Muscle layer of colon (tissue), 2 donors: ENCODE results near the gene ZFR2.
"Not testable (repeated sequence)": the region's sequence is repeated elsewhere in the genome, so short reads cannot be mapped to it uniquely, and the experiment has no call there.

ENCODE experiments used
- H3K27ac ChIP-seq: one replicate; pipeline ENCODE4 v1.7.0; 2013; ENCODE audit warnings: low read depth, mild to moderate bottlenecking, low read length, moderate library complexity
- H3K27me3 ChIP-seq, 2 donors: one replicate each; pipeline ENCODE4 v1.7.0; 2013; ENCODE audit warnings: low read length in 2 of 2, mild to moderate bottlenecking in 2 of 2; ENCODE audit not compliant: insufficient read depth in 2 of 2, control insufficient read depth in 1 of 2
- H3K36me3 ChIP-seq: one replicate; pipeline ENCODE4 v1.7.0; 2013; ENCODE audit warnings: mild to moderate bottlenecking, low read length; ENCODE audit not compliant: insufficient read depth
- H3K4me1 ChIP-seq: one replicate; pipeline ENCODE4 v1.7.0; 2013; ENCODE audit warnings: mild to moderate bottlenecking, low read length; ENCODE audit not compliant: insufficient read depth
- H3K4me3 ChIP-seq, 2 donors: one replicate each; pipeline ENCODE4 v1.7.0; 2013; ENCODE audit warnings: low read length in 2 of 2, low read depth in 1 of 2, mild to moderate bottlenecking in 1 of 2, moderate library complexity in 1 of 2
- H3K9ac ChIP-seq: one replicate; pipeline ENCODE4 v1.7.0; 2013; ENCODE audit warnings: low read length
- H3K9me3 ChIP-seq: one replicate; pipeline ENCODE4 v1.7.0; 2013; ENCODE audit warnings: mild to moderate bottlenecking, low read length
- donor health status: abdominal sarcoma.
- donor health status: Adenocarcinoma of cecum.

Gene ZFR2

DNA sequence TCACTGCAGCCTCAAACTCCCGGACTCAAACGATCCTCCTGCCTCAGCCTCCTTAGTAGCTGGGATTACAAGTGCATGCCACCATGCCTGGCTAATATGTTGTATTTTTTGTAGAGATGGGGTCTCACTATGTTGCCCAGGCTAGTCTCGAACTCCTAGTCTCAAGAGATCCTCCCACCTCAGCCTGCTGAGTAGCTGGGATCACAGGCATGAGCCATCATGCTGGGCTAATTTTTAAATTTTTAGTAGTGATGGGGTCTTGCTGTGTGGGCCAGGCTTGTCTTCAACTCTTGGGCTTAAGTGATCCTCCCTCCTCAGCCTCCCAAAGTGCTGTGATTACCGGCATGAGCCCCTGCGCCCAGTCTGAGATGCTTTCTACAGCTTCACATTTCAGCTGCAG, 26.9 kb upstream of the ZFR2 start:
- Histone ChIP-seq H3K27ac (no peak overlapping the region), H3K9ac (no peak overlapping the region), H3K4me3 (no peak overlapping the region), H3K9me3 (no peaks in the 10 kb centered on the region), H3K27me3 (no peaks in the 10 kb centered on the region), H3K36me3 (no peaks in the 10 kb centered on the region), H3K4me1 (no peaks in the 10 kb centered on the region)

DNA sequence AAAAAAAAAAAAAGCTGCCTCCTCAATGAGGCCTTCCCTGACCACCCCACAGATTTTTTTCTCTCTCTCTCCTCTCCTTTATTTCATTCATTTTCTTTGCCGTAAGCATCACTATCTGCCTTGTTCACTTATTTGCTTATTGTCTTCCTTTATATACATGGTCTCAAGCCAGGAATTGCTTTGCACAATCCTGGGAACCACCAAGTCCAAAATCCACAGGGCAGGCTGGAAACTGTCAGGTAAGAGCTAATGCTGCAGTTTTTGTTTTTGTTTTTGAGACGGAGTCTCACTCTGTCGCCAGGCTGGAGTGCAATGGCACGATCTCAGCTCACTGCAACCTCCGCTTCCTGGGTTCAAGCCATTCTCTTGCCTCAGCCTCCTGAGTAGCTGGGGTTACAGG, 26.1 kb upstream of the ZFR2 start:
- H3K4me1 ChIP-seq, H3K9me3 ChIP-seq, H3K4me3 ChIP-seq, H3K27ac ChIP-seq, H3K9ac ChIP-seq, H3K36me3 ChIP-seq, H3K27me3 ChIP-seq: not testable (repeated sequence)

DNA sequence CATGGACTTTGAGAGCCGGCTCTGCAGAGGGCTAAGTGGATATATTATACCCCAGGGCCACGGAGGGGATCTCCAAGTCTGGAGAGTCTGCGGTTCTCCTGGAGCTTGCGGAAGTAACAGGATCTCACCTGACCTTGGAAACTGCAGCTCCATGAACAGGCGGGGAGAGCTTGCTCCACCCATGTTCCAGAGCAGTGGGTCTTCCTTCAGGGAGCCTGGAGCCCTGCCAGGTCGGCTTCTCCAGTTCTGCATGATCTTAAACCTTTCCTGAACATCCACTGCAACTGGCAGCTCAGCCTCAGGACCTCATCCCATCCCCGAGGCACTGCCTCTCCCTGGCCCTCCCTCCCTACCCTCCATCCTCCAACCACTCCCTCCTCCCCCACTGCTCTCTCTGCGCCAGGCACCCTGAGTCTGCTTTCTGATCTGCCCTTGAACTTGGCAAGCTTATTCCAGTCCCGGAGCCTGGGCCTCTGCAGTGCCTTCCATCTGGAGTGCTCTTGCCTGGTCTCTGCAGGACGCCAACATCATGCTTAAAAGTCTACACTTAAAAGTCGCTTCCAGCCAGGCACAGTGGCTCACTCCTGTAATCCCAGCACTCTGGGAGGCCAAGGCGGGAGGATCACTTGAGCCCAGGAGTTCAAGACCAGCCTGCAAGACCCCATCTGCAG, 24.8 kb upstream of the ZFR2 start:
- Histone ChIP-seq H3K27me3 (no peaks in the 10 kb centered on the region), H3K4me1 (no peaks in the 10 kb centered on the region), H3K27ac (no peak overlapping the region), H3K9ac (no peak overlapping the region), H3K9me3 (no peaks in the 10 kb centered on the region), H3K4me3 (no peak overlapping the region), H3K36me3 (no peaks in the 10 kb centered on the region)

DNA sequence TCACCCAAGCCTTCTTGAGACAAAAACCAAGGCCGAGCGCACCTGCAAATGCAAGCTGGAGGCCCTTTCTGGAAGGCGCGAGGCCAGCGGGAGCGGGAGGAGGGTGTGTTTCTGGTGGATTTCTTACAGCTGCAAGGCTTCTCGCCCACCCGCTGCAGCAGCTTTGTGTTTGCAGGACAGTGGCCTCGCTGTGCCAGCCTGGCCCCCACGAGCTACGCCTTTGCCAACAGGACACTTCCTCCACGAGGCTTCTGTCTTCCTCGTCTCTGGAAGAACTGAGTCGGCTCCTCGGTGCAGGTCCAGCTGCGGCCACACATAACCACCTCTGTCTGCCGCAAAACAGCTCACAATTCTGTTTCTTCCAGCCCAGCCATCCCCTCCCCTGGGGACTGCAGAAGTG, 21.8 kb upstream of the ZFR2 start:
- no peaks in the 10 kb centered on the region for H3K9me3 ChIP-seq
- H3K9ac ChIP-seq, result no peak overlapping the region
- no peaks in the 10 kb centered on the region for H3K36me3 ChIP-seq
- H3K4me1 ChIP-seq, result no peaks in the 10 kb centered on the region
- H3K27me3 ChIP-seq, result no peaks in the 10 kb centered on the region
- no peak overlapping the region for H3K27ac ChIP-seq
- H3K4me3 ChIP-seq, result no peak overlapping the region

DNA sequence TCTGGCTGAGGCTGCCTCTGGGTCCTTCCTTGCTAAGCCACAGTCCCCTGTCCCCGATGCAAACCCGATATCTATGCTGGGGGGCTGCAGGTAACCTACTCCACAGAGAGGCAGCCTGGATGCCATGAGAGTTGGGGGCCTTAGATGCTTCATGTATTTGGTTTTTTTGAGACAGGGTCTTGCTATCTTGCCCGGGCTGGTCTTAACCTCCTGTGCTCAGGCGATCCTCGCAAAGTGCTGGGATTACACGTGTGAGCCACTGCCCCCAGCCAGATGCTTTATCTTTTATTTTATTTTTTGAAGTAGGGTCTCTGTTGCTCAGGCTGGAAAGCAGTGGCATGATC, 13.2 kb upstream of the ZFR2 start:
- Histone ChIP-seq H3K27me3 (peaks cover 0 to 38% of the 10 kb centered on the region in 2 donors), H3K4me1 (no peaks in the 10 kb centered on the region), H3K9me3 (no peaks in the 10 kb centered on the region), H3K4me3 (no peak overlapping the region), H3K36me3 (no peaks in the 10 kb centered on the region), H3K9ac (no peak overlapping the region), H3K27ac (no peak overlapping the region)

DNA sequence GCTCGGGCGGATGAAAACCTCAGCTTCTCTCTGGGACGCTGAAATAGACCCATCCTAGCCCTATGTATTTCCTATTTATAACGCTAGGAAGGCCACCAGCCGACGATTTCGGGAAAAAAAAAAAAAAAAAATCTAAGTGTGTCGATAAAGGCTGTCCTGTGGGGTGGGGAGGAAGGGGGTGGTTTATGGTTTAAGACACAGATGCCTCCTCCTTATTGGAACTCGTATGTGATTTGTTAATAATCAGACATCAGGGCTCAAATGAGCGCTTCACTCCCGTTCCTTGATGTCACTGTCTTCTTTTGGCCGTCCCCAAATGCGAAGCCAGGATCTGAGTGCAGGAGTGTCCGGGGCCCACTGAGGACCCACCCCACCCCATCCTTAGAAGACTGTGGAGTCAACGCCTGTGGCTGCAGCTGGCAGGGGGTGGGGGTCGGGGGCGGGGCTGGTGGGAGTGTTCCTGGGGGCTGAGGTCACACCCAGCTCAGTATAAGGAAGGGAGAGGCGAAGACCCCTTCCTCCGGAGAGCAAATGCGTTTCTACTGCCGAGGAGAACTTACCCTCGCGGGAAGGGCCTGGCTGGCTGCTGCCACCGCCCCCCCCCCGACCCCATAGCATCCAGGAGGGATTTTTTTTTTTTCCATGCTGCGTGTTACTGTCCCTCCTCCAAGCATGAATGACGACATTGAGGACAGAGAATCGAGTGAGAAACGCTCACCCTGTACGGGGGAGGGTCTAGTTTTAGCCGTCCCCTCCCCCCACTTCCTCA, 12.6 kb upstream of the ZFR2 start:
- no peak overlapping the region for H3K9ac ChIP-seq
- H3K27ac ChIP-seq, result no peak overlapping the region
- peaks cover 0 to 38% of the 10 kb centered on the region in 2 donors for H3K27me3 ChIP-seq
- no peak overlapping the region for H3K4me3 ChIP-seq
- H3K4me1 ChIP-seq, result no peaks in the 10 kb centered on the region
- H3K36me3 ChIP-seq, result no peaks in the 10 kb centered on the region
- no peaks in the 10 kb centered on the region for H3K9me3 ChIP-seq

DNA sequence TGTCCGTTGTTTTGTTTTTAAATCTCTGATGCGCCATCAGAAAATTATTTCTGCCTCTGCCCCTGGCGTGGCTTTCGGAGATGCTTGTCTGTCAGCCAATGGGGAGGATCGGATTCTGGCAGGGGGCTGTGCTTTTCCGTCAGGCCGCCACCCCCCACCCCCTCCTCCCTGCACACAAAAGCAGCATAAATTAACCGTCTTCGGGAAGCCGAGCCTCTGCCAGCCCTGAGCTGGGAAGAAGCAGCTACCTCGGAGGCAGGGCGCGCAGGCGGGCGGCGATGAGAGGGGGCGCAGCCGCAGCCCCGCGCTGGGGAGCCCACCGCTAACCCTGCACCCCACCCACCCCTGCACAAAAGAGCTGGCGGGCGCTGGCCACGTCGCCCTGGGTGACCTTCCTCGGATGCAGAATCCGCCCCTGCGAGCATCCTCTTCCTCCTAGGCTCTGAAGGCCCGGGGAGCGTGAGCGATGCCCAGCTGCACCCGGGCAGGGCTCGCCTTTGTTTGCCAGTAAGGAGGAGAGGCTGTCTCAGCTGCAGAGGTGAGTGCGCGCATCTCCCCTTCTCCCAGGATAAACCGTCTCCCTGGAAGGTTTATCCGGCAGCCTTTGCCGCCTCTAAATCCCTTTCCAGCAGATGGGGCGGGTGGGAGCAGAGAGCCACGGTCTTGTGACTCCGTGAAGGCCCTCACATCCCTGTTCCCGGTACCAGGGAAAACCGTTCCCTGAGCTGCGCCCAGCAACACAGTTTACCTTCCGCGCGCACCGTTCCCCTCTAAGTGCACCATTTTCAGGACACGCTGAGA, 11.8 kb upstream of the ZFR2 start, which contains the start of gene ATCAY:
ATCAY (plus strand) TSS at position 215 of the 801 bp plus-strand sequence. CDS start 5,083 bp downstream, outside the sequence.
- Histone ChIP-seq H3K27me3 (peaks cover 0 to 38% of the 10 kb centered on the region in 2 donors), H3K27ac (no peak within 1 kb of the TSS), H3K4me3 (no peak within 1 kb of the TSS), H3K4me1 (no peaks in the 10 kb centered on the region), H3K9ac (no peak within 1 kb of the TSS), H3K9me3 (no peaks in the 10 kb centered on the region), H3K36me3 (no peaks in the 10 kb centered on the region)

DNA sequence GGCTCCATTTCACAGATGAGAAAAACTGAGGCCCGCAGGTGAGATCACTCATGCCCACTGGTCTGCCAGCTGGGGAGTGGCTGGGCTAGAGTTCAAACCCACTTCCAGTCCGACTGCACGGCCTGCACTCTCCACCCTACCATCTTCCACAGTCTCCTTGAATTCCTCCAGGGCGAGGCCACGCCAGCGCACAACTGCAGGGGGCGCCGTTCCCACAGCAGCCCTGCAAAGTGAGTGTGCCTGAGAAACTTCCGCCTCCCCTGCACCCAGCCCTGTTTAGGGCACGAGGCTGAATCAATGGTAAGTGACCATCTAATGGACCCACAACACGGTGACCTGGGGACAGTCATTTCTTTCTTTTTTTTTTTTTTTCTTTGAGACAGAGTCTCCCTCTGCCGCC, 10.8 kb upstream of the ZFR2 start:
- Histone ChIP-seq H3K4me3 (no peak overlapping the region), H3K27me3 (peaks cover 0 to 38% of the 10 kb centered on the region in 2 donors), H3K36me3 (no peaks in the 10 kb centered on the region), H3K27ac (no peak overlapping the region), H3K4me1 (no peaks in the 10 kb centered on the region), H3K9me3 (no peaks in the 10 kb centered on the region), H3K9ac (no peak overlapping the region)

DNA sequence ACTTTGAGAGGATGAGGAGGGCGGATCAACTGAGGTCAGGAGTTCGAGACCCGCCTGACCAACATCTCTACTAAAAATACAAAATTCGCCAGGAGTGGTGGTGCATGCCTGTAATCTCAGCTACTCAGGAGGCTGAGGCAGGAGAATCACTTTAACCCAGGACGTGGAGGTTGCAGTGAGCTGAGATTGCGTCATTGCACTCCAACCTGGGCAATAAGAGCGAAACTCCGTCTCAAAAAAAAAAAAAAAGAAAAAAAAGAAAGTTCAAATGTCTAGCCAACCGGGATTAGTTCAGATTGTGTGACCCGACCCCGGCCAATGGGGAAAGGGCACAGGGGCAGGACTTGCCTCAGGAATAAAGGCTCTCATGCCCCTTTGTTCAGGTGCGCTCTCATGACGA, 5.9 kb upstream of the ZFR2 start:
- not testable (repeated sequence) for H3K9me3 ChIP-seq, H3K27me3 ChIP-seq, H3K9ac ChIP-seq, H3K4me1 ChIP-seq, H3K36me3 ChIP-seq, H3K27ac ChIP-seq, H3K4me3 ChIP-seq

DNA sequence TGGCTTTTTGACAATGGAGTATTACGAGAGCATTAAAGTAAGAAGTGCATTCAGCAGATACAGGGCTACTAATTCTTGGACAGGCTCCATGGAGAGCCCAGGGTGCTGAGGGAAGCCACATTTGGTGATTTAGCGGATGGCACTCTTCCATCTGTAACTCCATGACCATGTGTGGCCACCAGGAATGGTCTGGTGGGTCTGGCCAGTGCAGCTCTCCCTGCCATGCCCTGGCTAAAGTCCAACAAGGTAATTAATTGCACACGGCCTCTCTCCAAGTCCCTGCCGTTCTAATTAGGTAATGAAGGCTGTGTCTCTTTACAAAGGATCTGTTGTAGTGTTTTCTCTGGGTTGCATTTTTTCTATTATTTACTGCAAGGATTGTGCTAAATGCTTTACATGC, 4.3 kb upstream of the ZFR2 start:
- H3K4me1 ChIP-seq, result no peaks in the 10 kb centered on the region
- peaks cover 13 to 17% of the 10 kb centered on the region in 2 donors for H3K27me3 ChIP-seq
- H3K4me3 ChIP-seq, result no peak overlapping the region
- peaks cover 3% of the 10 kb centered on the region for H3K9me3 ChIP-seq
- H3K36me3 ChIP-seq, result no peaks in the 10 kb centered on the region
- no peak overlapping the region for H3K27ac ChIP-seq
- no peak overlapping the region for H3K9ac ChIP-seq

DNA sequence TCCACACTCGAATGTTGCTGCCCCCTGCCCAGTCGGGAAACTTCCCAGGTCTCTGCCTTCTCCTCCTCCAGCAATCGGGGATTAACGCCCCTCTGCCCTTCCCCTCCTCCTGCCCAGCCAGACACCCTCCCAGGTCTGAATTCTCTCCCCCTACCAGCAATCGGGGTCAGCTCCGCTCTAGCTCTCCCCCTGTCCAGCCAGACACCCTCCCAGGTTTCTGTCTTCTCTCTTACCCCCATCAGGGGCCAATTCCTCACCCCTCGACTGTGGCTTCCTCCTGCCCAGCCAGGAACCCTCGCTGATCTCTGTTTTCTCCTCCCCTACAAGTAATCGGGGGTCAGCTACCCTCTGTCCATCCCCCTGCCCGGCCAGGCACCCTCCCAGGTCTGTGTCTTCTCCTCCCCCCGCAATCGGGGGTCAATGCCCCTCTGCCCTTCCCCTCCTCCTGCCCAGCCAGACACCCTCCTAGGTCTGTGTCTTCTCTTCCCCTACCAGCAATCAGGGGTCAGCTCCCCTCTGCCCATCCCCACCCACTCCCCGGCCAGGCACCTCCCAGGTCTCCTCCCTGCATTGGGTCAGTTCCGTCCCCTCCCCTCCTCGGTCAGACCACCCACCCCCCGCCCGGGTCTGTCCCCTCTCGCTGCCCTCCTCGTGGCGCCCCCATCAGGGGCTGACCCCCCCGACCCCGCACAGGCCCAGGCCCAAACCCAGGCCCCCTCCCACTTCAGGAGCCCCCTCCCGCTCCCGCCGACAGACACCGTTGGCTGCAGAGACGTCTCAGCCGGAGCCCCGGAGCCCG, 668 bp downstream of the ZFR2 start:
- Histone ChIP-seq H3K4me3 (no peak overlapping the region), H3K9ac (no peak overlapping the region), H3K4me1 (no peaks in the 10 kb centered on the region), H3K27me3 (peaks cover 23 to 33% of the 10 kb centered on the region in 2 donors), H3K27ac (no peak overlapping the region), H3K9me3 (peaks cover 3% of the 10 kb centered on the region), H3K36me3 (no peaks in the 10 kb centered on the region)
